ENCODE measurements around the gene DIS3.
A peak's percentile ranks its signal among the peaks of the same experiment; 100 is the strongest.
"Not testable (repeated sequence)": the region's sequence is repeated elsewhere in the genome, so short reads cannot be mapped to it uniquely, and the experiment has no call there.

The DIS3 gene

DNA sequence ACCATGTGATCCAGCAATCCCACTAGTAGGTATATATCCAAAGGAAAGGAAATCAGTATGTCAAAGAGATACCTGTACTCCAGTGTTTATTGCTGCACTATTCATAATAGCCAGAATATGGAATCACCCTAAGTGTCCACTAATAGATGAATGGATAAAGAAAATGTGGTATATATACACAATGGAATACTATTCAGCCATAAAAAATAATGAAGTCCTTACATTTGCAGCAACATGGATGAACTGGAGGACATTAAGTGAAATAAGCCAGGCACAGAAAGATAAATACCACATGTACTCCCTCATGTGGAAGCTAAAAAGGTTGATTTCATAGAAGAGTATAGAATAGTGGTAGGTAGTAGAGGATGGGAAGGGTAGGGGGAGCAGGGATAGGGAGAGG, 30.5 kb downstream of the DIS3 start:
- no peak for DNase-seq (ENCODE audit: low read depth in 2 of 2)

DNA sequence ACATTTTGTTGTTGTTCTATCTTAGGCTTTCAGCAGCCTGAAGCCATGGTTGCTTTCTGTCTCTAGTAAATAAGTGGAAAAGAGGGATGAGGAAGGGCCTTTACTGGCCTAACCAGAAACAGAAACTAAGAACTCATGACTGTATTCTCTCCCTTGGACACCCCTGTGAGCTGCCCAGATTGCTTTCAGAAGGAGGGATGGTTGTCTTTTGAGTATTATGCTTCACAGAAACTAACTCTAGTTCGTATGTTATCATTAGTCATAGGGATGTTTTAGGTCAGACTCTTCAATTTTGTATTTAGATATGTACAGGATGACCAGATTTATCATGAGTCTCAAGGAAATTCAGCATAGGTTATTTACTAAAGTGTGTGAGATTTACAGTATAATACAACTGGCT, 36.4 kb downstream of the DIS3 start:
- no peak for DNase-seq (ENCODE audit: low read depth in 2 of 2)

DNA sequence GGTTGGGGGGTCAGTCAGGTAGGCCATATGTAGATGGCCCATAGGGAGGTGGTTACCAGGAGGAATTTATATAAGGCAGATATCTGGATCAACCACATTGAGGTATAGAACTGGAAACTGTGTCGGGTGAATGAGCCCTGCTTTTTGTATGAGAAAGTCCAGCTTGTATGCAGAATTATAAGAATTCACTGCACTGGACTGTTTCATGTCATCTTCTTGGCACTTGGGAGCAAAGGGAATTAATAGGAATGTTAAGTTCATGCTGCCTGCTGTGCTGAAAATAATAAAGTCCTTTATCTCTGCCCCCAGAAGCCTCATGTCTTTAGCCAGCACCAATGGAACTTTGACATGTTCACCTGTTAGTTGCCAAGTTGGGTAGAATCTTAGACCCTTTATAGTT, 41.7 kb downstream of the DIS3 start:
- DNase-seq (ENCODE audit: low read depth in 2 of 2) = no peak

DNA sequence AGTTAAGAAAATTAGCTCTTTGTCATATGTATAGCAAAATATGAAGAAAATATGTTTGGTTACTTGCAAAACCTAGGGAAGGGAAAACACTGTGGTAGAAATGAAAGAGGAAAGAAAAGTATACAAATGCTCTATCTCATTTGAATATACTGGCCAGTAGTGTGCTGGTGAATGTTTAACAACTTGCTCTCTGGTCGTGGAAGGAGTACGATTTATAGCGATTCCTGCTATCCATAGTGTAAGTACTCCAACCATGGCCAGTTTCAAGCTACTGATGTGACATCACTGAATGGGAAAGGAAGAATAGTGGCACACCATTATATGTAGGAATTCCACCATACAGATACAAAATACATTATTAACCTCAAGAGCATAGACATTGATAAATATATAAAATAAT, 44.7 kb downstream of the DIS3 start:
- no peak for DNase-seq (ENCODE audit: low read depth in 2 of 2)

DNA sequence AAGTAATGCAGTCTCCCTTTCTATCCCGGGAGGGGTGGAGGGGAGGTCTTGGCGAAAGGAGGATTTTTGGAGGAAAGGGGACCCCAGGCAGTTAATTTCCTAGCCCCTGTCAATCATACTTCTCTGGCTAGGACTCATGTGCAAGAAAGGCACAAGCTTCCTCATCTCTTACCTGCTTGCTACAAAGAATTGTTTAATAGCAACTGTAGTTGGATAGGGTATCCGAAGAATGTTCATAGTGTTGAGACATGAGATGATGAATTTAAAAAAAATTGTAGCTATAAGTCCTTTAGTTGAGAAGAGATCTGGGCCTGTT, 53.5 kb downstream of the DIS3 start:
- DNase-seq (ENCODE audit: low read depth in 2 of 2) = no peak

DNA sequence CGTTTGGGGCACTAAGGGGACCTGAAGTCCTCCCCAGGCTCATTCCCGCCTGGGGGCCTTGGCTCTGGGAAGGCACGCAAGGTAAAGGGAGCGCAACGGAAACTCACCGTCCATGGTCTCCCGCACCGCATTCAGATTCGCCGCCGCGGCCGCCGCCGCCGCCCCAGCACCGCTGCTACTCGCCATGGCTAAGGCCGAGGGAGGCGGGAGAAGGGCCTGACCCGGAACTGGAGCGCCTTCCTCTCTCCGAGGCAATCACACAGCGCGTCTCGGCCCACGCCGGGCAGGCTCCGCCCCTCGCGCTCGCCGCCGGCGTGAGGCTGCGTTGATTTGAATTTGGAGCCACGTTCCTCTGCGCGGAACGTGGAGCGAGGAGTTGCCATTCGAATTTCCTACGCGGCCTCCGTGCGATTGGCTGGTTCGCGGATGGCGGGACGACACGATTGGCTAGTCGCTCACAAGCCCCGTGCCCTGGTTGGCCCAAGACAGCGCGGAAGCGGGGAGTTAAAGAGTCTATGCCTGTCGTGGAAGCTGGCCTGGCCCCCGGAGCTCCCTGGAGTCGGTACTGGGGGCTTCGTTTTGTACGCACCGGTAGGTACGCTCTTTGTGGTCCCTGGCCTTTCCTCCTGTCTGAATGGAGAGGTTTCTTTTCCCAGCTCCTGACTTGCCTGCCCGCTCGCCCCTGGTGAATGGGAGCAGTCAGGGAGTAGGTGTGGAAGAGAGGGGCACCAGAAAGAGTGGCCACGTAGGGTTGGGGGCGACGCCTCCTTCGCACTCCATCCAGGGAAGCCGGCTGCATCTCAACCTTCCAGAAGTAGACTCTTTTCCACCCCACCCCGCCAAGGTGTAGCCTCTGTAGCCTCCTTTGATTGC, 54.0 kb downstream of the DIS3 start, which contains the start of the genes BORA and MZT1:
Gene BORA, plus strand, starts transcription at position 507 of the 873 bp plus-strand sequence. CDS start 1,018 bp downstream, outside the sequence.
Gene MZT1, minus strand, starts transcription at position 213 of the 873 bp plus-strand sequence. Its CDS starts 27 bp downstream, at position 186.
- peak; percentile 90 to 91 for DNase-seq (ENCODE audit: low read depth in 2 of 2)

DNA sequence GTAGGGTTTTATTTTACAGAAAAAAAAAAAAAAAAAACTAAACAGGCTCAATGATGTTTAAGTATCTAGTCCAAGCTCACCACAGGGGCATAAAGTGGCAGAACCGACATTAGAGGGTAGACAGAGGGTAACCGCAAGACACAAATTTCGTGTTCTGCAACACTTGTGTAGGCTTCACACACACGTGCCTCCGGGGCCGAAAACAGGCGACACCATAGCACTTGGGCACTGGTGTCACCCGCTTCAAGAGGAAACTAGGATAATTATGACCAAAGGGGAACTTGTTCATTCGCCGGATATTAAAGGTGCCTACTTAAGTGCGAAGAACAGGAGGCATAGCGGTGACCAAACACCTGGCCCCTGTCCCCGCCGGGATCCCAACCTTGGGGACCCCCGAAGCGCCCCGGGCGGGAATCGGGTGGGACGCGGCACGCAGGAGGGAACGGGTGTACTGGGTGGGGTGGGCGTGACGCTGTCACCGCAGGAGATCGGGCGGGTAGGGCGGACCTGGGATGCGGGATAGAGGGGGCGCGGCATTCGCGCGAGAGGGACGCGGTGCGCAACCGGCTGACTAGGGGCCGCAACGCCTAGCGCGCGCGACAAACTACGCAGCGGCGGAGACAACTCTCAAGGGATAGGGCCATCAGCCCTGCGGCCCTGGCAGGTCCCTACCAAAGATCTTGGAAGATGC, 54.8 kb downstream of the DIS3 start:
- DNase-seq (ENCODE audit: low read depth in 2 of 2) = peak; percentile 11 to 34

DNA sequence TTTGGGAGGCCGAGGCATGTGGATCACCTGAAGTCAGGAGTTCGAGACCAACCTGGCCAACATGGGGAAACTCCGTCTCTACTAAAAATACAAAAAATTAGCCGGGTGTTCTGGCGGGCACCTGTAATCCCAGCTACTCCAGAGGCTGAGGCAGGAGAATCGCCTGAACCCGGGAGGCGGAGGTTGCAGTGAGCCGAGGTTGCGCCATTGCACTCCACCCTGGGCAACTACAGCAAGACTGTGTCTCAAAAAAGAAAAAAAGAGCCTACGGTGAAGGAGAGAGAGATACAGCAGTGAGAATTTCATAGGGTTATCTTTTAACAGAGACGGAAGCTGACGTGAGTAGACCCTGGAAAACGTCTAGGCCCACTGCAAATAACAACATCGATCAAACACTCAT, 55.5 kb downstream of the DIS3 start:
- not testable (repeated sequence) for DNase-seq (ENCODE audit: low read depth in 2 of 2)

DNA sequence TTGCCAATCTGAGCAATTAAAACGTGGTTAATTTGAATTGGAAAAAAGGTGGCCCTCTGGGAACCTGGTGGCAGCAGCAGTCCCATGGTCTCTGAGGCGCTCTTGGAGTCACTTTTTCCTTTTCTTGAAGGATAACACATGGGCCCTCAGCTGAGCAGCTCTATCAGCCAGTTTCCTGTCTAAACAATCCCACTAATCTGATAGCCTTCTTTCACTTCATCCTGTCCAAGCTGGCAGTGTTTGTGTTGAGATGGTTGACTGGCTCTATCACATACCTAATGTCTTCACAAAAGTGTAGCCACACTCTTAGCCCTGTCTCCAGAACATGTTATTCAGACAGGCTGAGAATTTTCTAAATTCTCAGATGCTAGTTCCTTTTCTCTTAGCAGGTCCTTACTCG, 64.9 kb downstream of the DIS3 start:
- no peak for DNase-seq (ENCODE audit: low read depth in 2 of 2)
